H1 (cell line): ENCODE measurements around the gene LAMB1. TPM values are rescaled to one million over a fixed set of nuclear protein-coding genes. Genes with fewer than 3 reads are reported as not detected.
A peak's percentile ranks its signal among the peaks of the same experiment; 100 is the strongest.

Experiments used
- ASH2L ChIP-seq: fragments of 200-600, 300-600 bp; sonication (generic); IDR thresholded peaks from one replicate; pipeline ENCODE4 v1.7.1; 2017; ENCODE audit warnings: low read length
- BACH1 ChIP-seq: IDR thresholded peaks from 2 replicates; pipeline ENCODE4 v1.6.1; 2012; ENCODE audit warnings: low read length, improper control_type of control experiment
- BCL11A ChIP-seq, 2 experiments: IDR thresholded peaks; one replicate each; pipeline ENCODE4 v1.6.1; 2011; ENCODE audit warnings: low read depth in 2 of 2, low read length in 2 of 2, mild to moderate bottlenecking in 2 of 2
- BRCA1 ChIP-seq: IDR thresholded peaks from 2 replicates; pipeline ENCODE4 v1.6.1; 2012; ENCODE audit warnings: low read depth, low read length, improper control_type of control experiment
- CBX8 ChIP-seq: fragments of 300-800, 300-1000 bp; sonication (generic); IDR thresholded peaks from 2 replicates; pipeline ENCODE4 v1.7.1; 2016; ENCODE audit warnings: low read depth, low read length, borderline replicate concordance
- CHD2 ChIP-seq: IDR thresholded peaks from 2 replicates; pipeline ENCODE4 v1.6.1; 2012; ENCODE audit warnings: low read length, improper control_type of control experiment
- EP300 ChIP-seq, 2 experiments: IDR thresholded peaks; 1 replicate in 1 of 2; 2 replicates in 1 of 2; pipeline ENCODE4 v1.6.1; 2011 to 2012; ENCODE audit warnings: low read depth in 2 of 2, low read length in 2 of 2, mild to moderate bottlenecking in 2 of 2, borderline replicate concordance in 1 of 2, inconsistent platforms in 1 of 2, moderate library complexity in 1 of 2
- EZH2 ChIP-seq: fragments of 200-600 bp; sonication (generic); IDR thresholded peaks from 2 replicates; pipeline ENCODE4 v1.7.1; 2012; ENCODE audit warnings: low read depth, mild to moderate bottlenecking, moderate library complexity, low read length, inconsistent platforms; ENCODE audit not compliant: severe bottlenecking
- FOSL1 ChIP-seq: IDR thresholded peaks from 2 replicates; pipeline ENCODE4 v1.6.1; 2011; ENCODE audit warnings: mild to moderate bottlenecking, low read depth, low read length, moderate library complexity; ENCODE audit not compliant: insufficient read depth
- GTF2F1 ChIP-seq: IDR thresholded peaks from 2 replicates; pipeline ENCODE4 v1.6.1; 2012; ENCODE audit warnings: low read depth, low read length, improper control_type of control experiment, borderline replicate concordance
- JUND ChIP-seq: IDR thresholded peaks from 2 replicates; pipeline ENCODE4 v1.6.1; 2011; ENCODE audit warnings: mild to moderate bottlenecking, improper control_type of control experiment, low read length
- KDM1A ChIP-seq: fragments of 200-600, 300-600 bp; sonication (generic); IDR thresholded peaks from 2 replicates; pipeline ENCODE4 v1.7.1; 2016; ENCODE audit warnings: mild to moderate bottlenecking, low read length, borderline replicate concordance
- KDM5A ChIP-seq: fragments of 200-600 bp; IDR thresholded peaks from 2 replicates; pipeline ENCODE4 v1.7.1; 2012; ENCODE audit warnings: mild to moderate bottlenecking, low read length, inconsistent platforms, mixed read lengths
- POU5F1 ChIP-seq: IDR thresholded peaks from 2 replicates; pipeline ENCODE4 v1.6.1; 2011; ENCODE audit warnings: low read depth, mild to moderate bottlenecking, low read length, moderate library complexity
- SIN3A ChIP-seq, 2 experiments: IDR thresholded peaks in 1 of 2; conservative IDR thresholded peaks in 1 of 2; 2 replicates each; pipeline ENCODE4 v1.6.1; 2011 to 2012; ENCODE audit warnings: low read length in 2 of 2, improper control_type of control experiment in 1 of 2, low read depth in 1 of 2, mild to moderate bottlenecking in 1 of 2
- SIRT6 ChIP-seq: IDR thresholded peaks from one replicate; pipeline ENCODE4 v1.7.1; 2012; ENCODE audit warnings: low read length, inconsistent platforms
- SIX5 ChIP-seq: IDR thresholded peaks from 2 replicates; pipeline ENCODE4 v1.6.1; 2011; ENCODE audit warnings: mild to moderate bottlenecking, low read depth, low read length
- SP4 ChIP-seq: IDR thresholded peaks from 2 replicates; pipeline ENCODE4 v1.6.1; 2012; ENCODE audit warnings: low read length, inconsistent platforms
- SUZ12 ChIP-seq: fragments of 200-600 bp; sonication (generic); IDR thresholded peaks from 2 replicates; pipeline ENCODE4 v1.6.1; 2012; ENCODE audit warnings: mild to moderate bottlenecking, inconsistent platforms, low read length, moderate library complexity, mixed read lengths
- TAF1 ChIP-seq: IDR thresholded peaks from 2 replicates; pipeline ENCODE4 v1.6.1; 2011; ENCODE audit warnings: mild to moderate bottlenecking, low read depth, low read length
- TAF7 ChIP-seq: optimal IDR thresholded peaks from 2 replicates; pipeline ENCODE3; 2011; ENCODE audit warnings: low read depth, mild to moderate bottlenecking, inconsistent platforms, low read length, moderate library complexity, borderline replicate concordance
- TEAD4 ChIP-seq: IDR thresholded peaks from 2 replicates; pipeline ENCODE4 v1.6.1; 2012; ENCODE audit warnings: low read depth, low read length, inconsistent platforms, mixed read lengths
- polyA plus RNA-seq, 7 experiments: library from polyadenylated mRNA; depleted of rRNA in 3 of 7; stranded (reverse) in 5 of 7; unstranded in 2 of 7; fragments of >200 nt in 5 of 7; fragments of 200-250 nt in 2 of 7; gene quantifications; 1 replicate in 5 of 7; 2 replicates in 1 of 7; 4 replicates in 1 of 7; pipeline versions ENCODE4 v1.2.1 to v1.2.3, GENCODE V29; 2011 to 2013; ENCODE audit warnings: missing spikeins in 2 of 7, mixed read lengths in 2 of 7
- total RNA-seq: library from RNA; stranded (reverse); fragmentation: NEBNext Ultra II Directional; extraction: Animal tissue kit (Norgen Biotek cat#: 25700); gene quantifications from 2 replicates; pipeline ENCODE4 v1.2.1, GENCODE V29; 2021
- TF ChIP-seq, protein P1 (sequence below): IDR thresholded peaks from 2 replicates; pipeline ENCODE4 v1.6.1; 2012; ENCODE audit warnings: inconsistent platforms

The LAMB1 gene
- total and polyA plus RNA-seq, 2 of the 8 experiments (the other 6 are each of a cell fraction or from before 2014, with no cell fraction given), result 31.9 to 38.5 TPM

DNA sequence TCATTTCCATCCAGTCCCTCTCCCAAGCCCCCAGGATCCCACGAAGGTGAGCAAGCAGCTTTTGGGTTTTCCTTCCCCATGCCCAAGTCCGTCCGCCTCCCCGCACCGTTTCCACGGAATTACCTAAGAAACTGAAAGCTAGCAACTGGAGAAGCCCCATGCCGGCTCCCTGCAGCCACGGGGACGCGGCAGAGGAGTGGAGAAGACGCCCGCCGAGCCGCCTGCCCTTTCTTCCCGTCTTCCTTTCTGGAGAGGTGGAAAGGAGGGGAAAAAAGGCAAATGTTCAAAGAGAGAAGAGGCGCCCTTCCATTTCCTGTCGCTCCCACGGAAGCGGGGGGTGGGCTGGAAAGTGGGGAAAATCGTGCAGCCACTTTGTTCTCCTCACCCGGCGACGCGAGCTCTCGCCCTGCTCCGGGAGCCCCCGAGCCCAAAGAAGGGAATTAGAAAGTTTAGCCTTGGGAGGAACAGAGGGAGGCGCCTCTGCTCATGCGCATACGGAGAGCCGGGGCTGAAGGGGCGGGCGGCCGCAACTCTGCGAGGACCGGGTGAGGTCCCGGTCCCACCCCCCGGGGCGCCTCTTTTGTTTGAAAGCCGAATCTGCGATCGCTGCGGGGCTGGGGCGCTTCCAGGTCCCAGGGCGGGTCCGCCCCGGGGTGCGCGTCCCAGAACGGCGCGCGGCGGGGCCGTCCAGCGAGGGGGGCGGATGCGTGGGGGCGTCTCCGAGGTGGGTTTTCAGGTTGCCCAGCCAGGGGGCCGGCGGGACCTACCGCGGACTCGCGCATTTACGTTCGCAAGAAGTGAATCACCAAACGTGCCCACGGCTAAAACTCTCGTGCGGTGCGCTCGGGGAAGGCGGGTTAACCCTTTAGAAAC lies at the start of gene LAMB1 (continued):
- TF ChIP-seq, protein P1, sequence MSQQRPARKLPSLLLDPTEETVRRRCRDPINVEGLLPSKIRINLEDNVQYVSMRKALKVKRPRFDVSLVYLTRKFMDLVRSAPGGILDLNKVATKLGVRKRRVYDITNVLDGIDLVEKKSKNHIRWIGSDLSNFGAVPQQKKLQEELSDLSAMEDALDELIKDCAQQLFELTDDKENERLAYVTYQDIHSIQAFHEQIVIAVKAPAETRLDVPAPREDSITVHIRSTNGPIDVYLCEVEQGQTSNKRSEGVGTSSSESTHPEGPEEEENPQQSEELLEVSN, result no peak; the same call in 1 of the 2 replicates
- no peak for TF ChIP-seq CHD2
- TF ChIP-seq GTF2F1, result no peak
- TF ChIP-seq SIX5, result no peak
- TF ChIP-seq JUND, result no peak
- TF ChIP-seq TEAD4, result no peak
- TF ChIP-seq POU5F1, result no peak
- TF ChIP-seq SP4, result no peak
- TF ChIP-seq TAF7, result no peak
- TF ChIP-seq SIN3A (conservative IDR thresholded peaks at IDR 0.05 in 1 of 2, IDR thresholded peaks at IDR 0.05 in 1 of 2; ENCODE audit: low read depth in 1 of 2, low read length in 2 of 2), result peak in 1 of 2 experiments; percentile 20; a peak in 1 of 4 replicates
- TF ChIP-seq KDM1A, result no peak
- no peak for TF ChIP-seq BCL11A (IDR thresholded peaks at IDR 0.05; ENCODE audit: low read depth in 2 of 2, low read length in 2 of 2)
- no peak for TF ChIP-seq BRCA1
- peak; percentile 23 for TF ChIP-seq ASH2L
- no peak for TF ChIP-seq KDM5A
- peak; percentile 11 for TF ChIP-seq EZH2
- TF ChIP-seq CBX8, result no peak
- TF ChIP-seq FOSL1, result no peak
- no peak for TF ChIP-seq SIRT6
- peak; percentile 38; the same call in 1 of the 2 replicates for TF ChIP-seq TAF1
- TF ChIP-seq BACH1, result no peak
- no peak for TF ChIP-seq EP300 (IDR thresholded peaks at IDR 0.05; ENCODE audit: borderline replicate concordance in 1 of 2, low read depth in 2 of 2, low read length in 2 of 2)
- TF ChIP-seq SUZ12, result no peak; the same call in 1 of the 2 replicates
